ENCODE results near the gene EREG.

The EREG gene

DNA sequence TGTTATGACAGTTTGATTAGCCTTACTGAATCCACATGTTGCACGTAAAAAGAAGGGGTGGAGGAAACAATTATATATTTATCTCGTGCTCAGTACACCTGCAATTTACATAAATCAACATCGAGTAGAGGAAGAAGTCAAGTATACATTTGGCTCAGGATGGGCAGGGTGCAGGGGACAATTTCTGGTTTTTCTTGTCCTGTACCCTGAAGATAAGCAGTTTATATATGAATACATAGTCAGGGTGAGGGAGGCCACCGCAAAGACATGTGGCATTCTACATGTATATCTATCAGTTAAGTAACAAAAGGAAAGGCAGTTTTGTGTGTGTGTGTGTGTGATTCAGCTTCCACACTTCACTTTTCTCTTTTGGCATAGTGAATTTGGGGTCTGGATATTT is 11.1 kb upstream of the EREG start:
- DNase-seq = no peak

DNA sequence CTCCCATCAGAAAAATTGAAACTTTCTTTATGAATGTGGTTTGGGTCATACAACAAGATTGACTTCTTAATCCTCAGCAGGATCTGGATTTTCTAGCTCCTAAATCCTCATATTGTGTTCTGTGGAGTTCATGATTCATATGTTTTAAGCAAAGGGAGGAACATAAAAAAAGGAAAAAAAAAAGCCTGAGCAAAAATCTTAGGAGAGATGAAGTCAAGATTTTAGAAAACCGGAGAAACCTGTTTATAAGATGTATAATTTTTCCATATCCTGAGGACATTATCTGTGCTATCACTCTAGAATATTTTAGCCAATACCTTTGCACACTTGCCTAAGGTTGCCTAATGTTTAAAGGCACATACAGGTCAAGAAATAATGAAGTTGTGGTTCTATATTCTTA is 7.0 kb upstream of the EREG start:
- no peak for DNase-seq

DNA sequence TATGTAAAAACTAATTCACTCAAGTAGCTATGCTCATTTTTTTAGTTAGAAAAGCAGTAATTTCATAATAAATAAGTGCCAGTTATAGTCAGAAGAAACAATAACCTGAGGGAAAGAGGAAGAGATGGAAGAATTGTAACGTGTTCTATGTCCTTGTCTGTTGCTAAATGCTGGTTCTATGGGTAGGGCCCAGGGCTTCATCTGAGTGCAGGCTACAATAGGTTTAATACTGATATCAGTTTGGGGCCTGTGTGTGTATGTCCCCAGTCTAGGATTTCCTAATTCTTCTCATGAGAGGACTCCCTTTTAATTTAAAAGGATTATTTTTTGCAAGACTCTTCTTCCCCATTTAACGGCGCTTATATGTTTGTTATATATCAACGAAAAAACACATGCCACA is 3.3 kb upstream of the EREG start:
- DNase-seq = no peak

DNA sequence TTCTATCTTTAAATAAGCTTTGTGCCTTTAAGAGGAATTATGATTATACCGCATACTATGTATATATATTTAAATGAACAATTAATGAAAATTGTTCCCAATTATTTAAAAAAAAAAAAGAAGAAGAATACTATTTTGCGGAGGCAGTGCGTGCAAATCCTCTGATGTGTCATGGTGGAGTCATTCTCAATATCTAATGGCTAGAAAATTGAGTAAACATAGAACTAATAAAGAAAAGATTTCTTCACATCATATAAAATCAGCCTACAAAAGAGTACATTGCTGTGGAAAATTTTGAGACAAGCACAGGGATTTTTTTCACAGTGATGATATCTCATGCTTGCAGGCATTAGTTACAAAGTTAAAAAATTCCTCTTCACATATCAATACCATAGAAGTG is 2.6 kb upstream of the EREG start:
- no peak for DNase-seq

GRCh38 chr4:74364256-74364651 is 691 bp upstream of the EREG start:
- DNase-seq = no peak

GRCh38 chr4:74365761-74366160 is 816 bp downstream of the EREG start:
- no peak for DNase-seq

DNA sequence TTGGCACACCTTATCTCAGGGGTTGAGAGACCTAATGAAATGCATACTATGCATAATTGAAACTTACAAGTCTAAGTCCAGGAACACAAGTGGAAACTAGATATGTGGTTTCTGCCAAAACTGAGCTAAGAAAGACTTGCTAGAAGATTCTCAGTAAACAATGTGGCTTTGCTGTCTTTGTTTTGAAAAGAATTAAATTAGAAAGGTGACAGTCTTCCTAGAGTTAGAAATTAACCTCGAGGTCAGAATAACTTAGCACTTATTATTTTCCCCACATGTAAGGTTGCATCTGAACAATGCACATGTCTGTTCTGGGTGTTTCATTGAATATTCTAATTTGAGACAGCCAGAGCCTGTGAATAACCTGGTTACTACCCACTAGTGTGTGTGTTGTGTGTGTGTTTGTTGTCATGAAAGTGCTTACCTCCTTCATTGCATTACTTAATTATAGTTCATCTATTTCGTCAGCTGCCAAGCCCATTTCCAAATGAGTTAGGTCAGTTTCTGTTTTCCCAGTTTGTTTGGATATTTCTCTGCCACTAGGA is 1.5 kb downstream of the EREG start:
- DNase-seq = no peak

- no peak for DNase-seq
These were observed 2.8 kb downstream of the EREG start for GRCh38 chr4:74367656-74368290.

- no peak for DNase-seq
These were observed 3.7 kb downstream of the EREG start for GRCh38 chr4:74368596-74368995.

DNA sequence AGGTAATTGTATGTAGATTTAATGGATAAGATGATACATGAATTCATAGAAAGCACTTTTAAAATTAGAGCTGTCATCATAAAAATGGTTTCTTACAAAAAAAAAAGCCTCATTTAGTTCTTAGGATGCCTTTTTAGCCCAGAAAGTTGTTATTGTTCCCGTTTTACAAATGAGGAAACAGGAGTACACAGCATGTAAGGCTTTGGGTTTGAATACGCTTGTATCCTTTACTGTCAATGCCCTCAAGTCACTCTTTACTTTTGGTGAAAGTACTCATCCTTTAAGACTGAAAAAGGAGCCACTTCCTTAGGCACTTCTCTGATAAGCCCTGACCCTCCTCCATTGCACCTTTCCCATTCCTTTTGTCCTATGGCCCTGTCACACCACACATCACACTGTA is 4.9 kb downstream of the EREG start:
- DNase-seq = no peak

DNA sequence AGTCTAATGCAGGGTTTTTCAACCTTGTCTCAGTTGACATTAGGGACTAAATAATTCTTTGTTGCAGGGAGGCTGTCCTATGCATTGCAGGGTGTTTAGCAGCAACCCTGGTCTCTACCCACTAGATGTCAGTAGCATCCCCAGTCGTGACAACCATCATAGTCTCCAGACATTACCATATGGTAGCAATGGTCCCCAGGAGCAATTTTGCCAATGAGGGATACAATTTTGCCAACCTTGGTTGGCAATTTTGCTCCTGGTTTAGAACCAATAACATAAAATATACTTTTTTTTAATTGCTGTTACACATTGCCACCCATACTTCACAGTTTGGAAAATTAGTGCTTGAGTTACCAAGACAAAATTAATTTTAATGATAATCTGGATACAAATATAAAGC is 6.0 kb downstream of the EREG start:
- DNase-seq = no peak

GRCh38 chr4:74374128-74374527 is 9.2 kb downstream of the EREG start:
- DNase-seq = no peak

DNA sequence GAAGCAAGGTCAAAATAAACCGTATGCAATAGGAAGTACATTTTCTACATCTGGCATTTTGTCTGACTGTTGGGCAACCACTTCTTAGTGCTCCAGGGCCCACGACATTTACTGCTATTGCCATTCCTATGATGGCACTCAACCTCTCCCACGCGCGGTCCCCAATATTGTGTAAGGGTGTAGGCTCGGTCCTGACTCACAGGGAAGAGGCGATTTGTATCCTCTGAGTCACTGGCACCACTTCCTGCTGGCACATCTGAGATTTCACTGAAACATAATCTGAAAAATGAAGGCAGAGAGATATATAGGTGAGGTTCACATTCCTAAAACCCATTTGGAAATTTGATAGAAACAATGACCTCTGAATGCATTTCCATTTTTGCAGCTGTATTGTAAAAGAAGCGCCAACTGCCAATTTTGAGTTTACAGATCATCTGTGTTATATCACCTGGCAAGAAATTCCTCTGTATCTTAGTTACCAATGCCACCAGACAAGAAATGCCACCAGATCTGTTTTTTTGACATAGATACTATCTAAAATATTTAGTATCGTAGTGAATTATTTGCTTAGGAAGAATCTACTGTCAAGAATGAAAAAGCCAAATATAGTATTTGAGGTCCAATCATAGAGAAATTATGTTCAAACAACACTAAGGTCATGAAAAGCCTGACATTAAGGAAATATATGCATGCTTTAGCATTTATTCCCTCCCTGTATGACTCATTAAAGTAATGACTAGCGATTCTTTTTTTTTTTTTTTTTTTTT is 9.8 kb downstream of the EREG start:
- DNase-seq = no peak

GRCh38 chr4:74375824-74376426 is 11.0 kb downstream of the EREG start:
- no peak for DNase-seq

DNA sequence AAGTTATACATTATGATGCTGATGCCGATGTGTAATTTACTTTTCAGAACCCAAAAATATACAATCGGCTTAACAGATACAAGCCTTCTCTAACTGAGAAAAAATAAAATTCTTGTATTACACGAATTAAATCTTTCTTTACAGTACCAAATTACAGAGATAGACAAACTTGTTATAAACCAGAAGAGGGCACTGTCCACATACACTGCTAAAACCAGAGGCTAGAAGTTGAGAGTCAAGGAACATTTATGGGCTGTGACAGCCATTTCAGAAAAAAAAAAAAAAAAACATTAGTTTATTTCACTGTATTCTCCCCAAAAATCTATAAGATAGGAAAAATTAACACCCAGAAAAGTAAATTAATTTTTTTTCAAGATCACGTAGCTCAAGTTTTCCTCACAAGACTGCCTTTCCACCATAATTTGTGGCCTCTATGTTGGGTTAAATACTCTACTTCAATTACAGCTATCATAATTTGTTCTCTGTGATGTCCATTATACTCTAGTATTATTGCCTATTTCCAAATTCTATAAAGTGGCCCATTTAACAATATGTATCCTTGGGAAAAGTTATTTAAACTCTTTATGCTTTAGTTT is 12.0 kb downstream of the EREG start:
- DNase-seq = no peak

DNA sequence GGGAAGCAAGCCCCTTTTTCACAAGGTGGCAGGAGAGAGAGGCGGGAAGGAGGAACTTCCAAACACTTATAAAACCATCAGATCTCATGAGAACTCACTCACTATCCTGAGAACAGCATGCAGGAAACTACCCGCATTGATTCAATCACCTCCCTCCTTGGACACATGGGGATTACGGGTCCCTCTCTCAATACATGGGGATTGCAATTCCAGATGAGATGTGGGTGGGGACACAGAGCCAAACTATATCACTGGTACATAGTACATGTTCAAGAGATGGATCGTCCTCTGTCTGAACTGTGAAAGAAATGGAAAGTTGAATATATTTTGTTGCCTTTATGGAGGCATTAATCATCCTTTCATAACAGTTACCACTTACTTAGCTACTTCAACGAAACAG is 12.8 kb downstream of the EREG start:
- no peak for DNase-seq

DNA sequence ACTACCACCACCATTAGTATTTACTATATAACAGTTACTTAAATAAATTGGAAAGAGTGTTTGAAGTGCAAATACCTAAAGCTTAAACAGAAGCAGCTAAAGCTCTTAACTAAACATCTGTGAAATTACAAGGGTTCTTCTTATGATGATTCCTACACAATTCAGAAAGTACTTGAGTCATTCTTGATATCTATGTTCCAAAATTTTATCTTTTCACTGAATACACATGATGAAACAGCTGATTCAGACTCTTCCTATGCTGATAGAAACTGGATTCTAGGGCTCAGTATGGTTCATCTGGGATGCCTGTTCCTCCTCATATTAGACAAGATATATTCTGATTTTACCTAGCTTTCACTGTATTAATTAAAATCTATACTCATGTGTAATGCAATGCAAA is 13.6 kb downstream of the EREG start:
- DNase-seq = no peak

DNA sequence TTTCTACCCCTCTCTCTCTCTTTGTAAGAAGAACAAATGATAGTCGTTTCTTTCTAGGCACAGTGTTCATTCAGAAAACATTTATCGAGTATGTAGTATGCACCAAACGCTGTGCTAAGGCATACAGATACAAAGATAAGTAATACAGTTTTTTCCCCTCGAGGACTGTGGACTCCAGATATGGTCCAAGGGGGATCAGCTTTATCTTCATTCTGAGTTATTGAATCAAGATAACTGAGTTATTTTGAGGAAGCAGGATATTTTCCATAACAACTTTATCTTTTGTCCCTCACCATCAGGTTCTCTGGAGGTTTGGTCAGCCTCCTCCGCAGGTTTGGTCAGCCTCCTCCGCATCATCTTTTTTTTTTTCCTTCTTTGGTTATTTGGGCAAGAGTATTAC is 15.0 kb downstream of the EREG start:
- DNase-seq = no peak

DNA sequence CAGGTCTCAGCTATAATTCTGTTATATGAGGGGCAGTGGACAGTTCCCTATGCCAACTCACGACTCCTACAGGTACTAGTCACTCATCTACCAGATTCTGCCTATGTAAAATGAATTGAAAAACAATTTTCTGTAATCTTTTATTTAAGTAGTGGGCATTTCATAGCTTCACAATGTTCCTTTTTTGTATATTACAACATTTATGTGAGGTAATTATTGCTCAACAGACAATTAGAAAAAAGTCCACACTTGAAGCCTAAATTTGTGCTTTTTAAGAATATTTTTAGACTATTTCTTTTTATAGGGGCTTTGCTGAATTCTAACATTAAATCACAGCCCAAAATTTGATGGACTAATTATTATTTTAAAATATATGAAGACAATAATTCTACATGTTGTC is 20.4 kb downstream of the EREG start:
- DNase-seq = no peak

DNA sequence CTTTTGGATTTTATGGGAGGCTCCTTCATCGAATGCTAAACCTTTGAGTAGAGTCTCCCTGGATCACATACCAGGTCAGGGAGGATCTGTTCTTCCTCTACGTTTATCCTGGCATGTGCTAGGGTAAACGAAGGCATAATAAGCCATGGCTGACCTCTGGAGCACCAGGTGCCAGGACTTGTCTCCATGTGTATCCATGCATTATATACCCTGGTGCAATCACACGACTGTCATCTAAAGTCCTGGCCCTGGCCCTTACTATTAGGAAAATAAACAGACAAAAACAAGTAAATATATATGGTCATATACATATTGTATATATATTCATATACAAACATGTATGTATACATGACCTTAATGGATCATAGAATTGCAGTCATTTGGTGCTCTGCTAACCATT is 21.2 kb downstream of the EREG start:
- DNase-seq = no peak

GRCh38 chr4:74387790-74388189 is 22.8 kb downstream of the EREG start:
- DNase-seq = no peak

DNA sequence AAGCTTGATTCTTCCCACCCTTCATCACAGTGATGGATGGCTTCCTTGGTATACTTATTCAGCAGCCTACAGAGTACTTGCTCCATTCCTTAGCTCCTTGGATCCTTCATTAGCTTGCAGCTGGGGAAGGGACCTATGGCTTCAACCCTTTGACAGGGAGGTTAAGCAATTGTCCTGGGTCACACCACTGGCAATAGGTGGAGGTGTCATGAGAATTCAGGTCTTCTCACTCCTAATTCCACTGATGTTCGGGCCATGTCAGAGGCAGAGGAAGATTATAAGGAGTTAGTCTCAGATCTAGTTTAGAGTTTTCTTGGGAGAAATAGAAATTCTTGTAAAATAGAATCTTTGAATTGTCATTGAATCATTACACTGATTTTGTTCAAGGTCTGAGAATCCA is 24.5 kb downstream of the EREG start:
- no peak for DNase-seq

DNA sequence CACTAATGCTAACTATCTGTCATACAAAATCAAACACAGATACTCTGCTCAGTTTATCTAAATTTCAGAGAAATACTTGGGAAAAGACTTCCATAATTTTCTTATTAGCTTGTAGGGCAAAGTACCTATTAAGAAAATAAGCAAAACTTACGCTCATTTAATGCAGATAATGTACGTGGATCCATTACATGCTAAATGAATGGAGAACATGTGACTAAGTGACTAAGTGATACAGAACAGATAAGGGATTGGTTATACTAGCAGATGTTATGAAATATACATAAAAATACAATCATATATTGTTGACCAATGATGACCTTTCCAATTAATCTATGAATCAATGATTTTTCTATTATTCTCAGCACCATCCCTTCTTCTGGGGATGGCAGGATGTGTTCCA is 25.7 kb downstream of the EREG start:
- no peak for DNase-seq

- no peak for DNase-seq
These were observed 26.4 kb downstream of the EREG start for GRCh38 chr4:74391346-74391745.
